HG03103 (cell line): Measurements from ENCODE around the gene TMPRSS9.
A peak's percentile ranks its signal among the peaks of the same experiment; 100 is the strongest.

Experiments
- ATAC-seq: cut with Tn5 transposase; IDR thresholded peaks from one replicate; pipeline ENCODE4 v1.9.1; 2021; ENCODE audit warnings: low read depth; ENCODE audit not compliant: unreplicated experiment

TMPRSS9 gene

GRCh38 chr19:2359992-2360685 is at the start of gene TMPRSS9:
TSS of gene TMPRSS9 (plus strand) at chr19:2360265. CDS start at chr19:2389786, 29,521 bp downstream.
- ATAC-seq: no peak

- ATAC-seq: no peak
These were observed 49.0 kb upstream of the TMPRSS9 start for GRCh38 chr19:2311093-2311492.

- no peak for ATAC-seq
These were observed 47.1 kb upstream of the TMPRSS9 start for GRCh38 chr19:2312820-2313501.

GRCh38 chr19:2315121-2315817 is 44.8 kb upstream of the TMPRSS9 start:
- ATAC-seq: no peak

- no peak for ATAC-seq
These were observed 44.2 kb upstream of the TMPRSS9 start for GRCh38 chr19:2315818-2316353.

- no peak for ATAC-seq
These were observed 42.8 kb upstream of the TMPRSS9 start for GRCh38 chr19:2317300-2317699.

- ATAC-seq: no peak
These were observed 42.3 kb upstream of the TMPRSS9 start for GRCh38 chr19:2317756-2318155.

- ATAC-seq: no peak
These were observed 41.1 kb upstream of the TMPRSS9 start for GRCh38 chr19:2318923-2319322.

- ATAC-seq: no peak
These were observed 40.5 kb upstream of the TMPRSS9 start for GRCh38 chr19:2319551-2319950.

GRCh38 chr19:2320049-2320448 is 40.0 kb upstream of the TMPRSS9 start:
- ATAC-seq: no peak

GRCh38 chr19:2320939-2321338 is 39.1 kb upstream of the TMPRSS9 start:
- ATAC-seq: no peak

GRCh38 chr19:2321565-2322283 is 38.3 kb upstream of the TMPRSS9 start:
- ATAC-seq: no peak

GRCh38 chr19:2323707-2324106 is 36.4 kb upstream of the TMPRSS9 start:
- no peak for ATAC-seq

- no peak for ATAC-seq
These were observed 35.7 kb upstream of the TMPRSS9 start for GRCh38 chr19:2324220-2324948.

- ATAC-seq: no peak
These were observed 34.6 kb upstream of the TMPRSS9 start for GRCh38 chr19:2325281-2326046.

- ATAC-seq: no peak
These were observed 33.2 kb upstream of the TMPRSS9 start for GRCh38 chr19:2326699-2327360.

GRCh38 chr19:2327773-2328400 is 32.2 kb upstream of the TMPRSS9 start:
- no peak for ATAC-seq

GRCh38 chr19:2328401-2329148 is 31.5 kb upstream of the TMPRSS9 start, which contains the start of the genes LSM7 and SPPL2B:
TSS of gene LSM7 (minus strand) at chr19:2328586. CDS start at chr19:2328566, 20 bp downstream.
TSS of gene SPPL2B (plus strand) at chr19:2328684. CDS start at chr19:2328710, 26 bp downstream.
- ATAC-seq: peak; percentile 57
